ENCODE data around the gene KCTD8. TPM values are rescaled to one million over a fixed set of nuclear protein-coding genes. Genes with fewer than 3 reads are reported as not detected.

The KCTD8 gene
- total RNA-seq, 1 experiment from 2014 or later: not detected

DNA sequence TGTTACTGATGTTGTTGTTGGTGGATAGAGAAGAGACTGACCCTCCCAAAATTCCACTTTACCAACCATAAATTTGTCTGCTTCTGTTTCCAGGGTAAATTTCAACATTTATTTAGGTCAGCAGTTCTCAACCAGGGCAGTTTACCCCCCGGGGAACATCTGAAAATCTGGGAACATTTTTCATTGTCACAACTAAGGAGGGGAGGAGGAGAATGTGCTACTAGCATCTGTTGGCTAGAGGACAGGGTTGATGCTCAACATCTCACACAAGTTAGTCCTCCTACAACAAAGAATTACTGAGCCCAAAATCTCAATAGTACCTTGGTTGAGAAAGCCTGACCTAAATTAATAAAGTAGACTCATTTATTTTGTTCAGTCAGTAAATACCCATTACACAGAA is 25.7 kb downstream of the KCTD8 start:
- Mint-ChIP-seq H3K27me3 (ENCODE audit: unreplicated experiment) (no peaks in the 10 kb centered on the region), H3K36me3 (ENCODE audit: insufficient read depth, unreplicated experiment) (no peaks in the 10 kb centered on the region), H3K4me1 (ENCODE audit: low read depth, unreplicated experiment) (no peaks in the 10 kb centered on the region), H3K9me3 (ENCODE audit: low read depth, unreplicated experiment) (peaks cover 4% of the 10 kb centered on the region), H3K27ac (ENCODE audit: unreplicated experiment) (no peak overlapping the region), H3K4me3 (ENCODE audit: low read depth, unreplicated experiment) (no peak overlapping the region)
- no peak for TF ChIP-seq CTCF (IDR thresholded peaks at IDR 0.05; ENCODE audit: unreplicated experiment)
- CTCF ChIA-PET: no interaction called here
- no TSS peak for BruUV-seq (replicated peaks)
- no peak for DNase-seq
- intact Hi-C loops (cut with micrococcal nuclease; ENCODE audit: unreplicated experiment): no loop called here

DNA sequence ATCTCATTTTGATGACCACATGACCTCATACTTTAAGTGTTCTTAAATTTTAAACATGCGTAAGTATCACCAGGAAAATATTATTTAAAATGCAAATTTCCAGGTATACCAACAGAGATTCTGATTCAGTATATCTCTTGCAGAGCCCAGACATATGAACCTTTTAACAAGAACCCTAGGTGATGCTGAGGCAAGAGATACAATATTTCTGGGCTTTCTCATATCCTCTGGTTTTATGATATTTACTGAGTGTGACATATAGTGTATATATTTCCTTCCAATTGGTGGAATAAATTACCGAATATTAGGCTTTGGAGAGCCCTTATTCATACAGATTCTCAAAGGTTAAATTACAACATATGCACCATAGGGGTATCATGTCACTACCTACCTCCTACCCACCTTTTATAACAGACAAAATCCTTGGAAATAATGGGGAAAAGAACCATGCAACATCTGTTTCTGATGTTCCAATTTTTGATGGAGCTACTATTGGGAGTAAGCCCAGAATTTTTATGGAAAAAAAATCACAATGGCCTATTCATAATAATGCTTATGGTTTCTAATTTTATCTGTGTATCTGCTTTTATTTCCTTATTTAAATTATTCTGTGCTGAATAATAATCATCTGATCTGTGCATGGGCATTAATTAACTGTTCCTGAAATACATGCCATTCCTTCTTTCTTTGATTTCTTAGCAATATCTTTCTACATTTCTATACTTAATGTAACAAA is 27.1 kb downstream of the KCTD8 start:
- Mint-ChIP-seq H3K9me3 (ENCODE audit: low read depth, unreplicated experiment) (peaks cover 5% of the 10 kb centered on the region), H3K4me3 (ENCODE audit: low read depth, unreplicated experiment) (no peak overlapping the region), H3K27ac (ENCODE audit: unreplicated experiment) (no peak overlapping the region), H3K4me1 (ENCODE audit: low read depth, unreplicated experiment) (no peaks in the 10 kb centered on the region), H3K27me3 (ENCODE audit: unreplicated experiment) (no peaks in the 10 kb centered on the region), H3K36me3 (ENCODE audit: insufficient read depth, unreplicated experiment) (no peaks in the 10 kb centered on the region)
- no peak for DNase-seq
- no peak for TF ChIP-seq CTCF (IDR thresholded peaks at IDR 0.05; ENCODE audit: unreplicated experiment)
- CTCF ChIA-PET: no interaction called here
- intact Hi-C loops (cut with micrococcal nuclease; ENCODE audit: unreplicated experiment): no loop called here
- BruUV-seq (replicated peaks): no TSS peak

- Mint-ChIP-seq H3K4me3 (ENCODE audit: low read depth, unreplicated experiment) (no peak overlapping the region), H3K27me3 (ENCODE audit: unreplicated experiment) (no peaks in the 10 kb centered on the region), H3K27ac (ENCODE audit: unreplicated experiment) (no peak overlapping the region), H3K9me3 (ENCODE audit: low read depth, unreplicated experiment) (peaks cover 4% of the 10 kb centered on the region), H3K36me3 (ENCODE audit: insufficient read depth, unreplicated experiment) (no peaks in the 10 kb centered on the region), H3K4me1 (ENCODE audit: low read depth, unreplicated experiment) (no peaks in the 10 kb centered on the region)
- no TSS peak for BruUV-seq (replicated peaks)
- CTCF ChIA-PET: no interaction called here
- DNase-seq: no peak
- no peak for TF ChIP-seq CTCF (IDR thresholded peaks at IDR 0.05; ENCODE audit: unreplicated experiment)
- intact Hi-C loops (cut with micrococcal nuclease; ENCODE audit: unreplicated experiment): no loop called here
Observed at GRCh38 chr4:44415251-44415650, 33.4 kb downstream of the KCTD8 start.

DNA sequence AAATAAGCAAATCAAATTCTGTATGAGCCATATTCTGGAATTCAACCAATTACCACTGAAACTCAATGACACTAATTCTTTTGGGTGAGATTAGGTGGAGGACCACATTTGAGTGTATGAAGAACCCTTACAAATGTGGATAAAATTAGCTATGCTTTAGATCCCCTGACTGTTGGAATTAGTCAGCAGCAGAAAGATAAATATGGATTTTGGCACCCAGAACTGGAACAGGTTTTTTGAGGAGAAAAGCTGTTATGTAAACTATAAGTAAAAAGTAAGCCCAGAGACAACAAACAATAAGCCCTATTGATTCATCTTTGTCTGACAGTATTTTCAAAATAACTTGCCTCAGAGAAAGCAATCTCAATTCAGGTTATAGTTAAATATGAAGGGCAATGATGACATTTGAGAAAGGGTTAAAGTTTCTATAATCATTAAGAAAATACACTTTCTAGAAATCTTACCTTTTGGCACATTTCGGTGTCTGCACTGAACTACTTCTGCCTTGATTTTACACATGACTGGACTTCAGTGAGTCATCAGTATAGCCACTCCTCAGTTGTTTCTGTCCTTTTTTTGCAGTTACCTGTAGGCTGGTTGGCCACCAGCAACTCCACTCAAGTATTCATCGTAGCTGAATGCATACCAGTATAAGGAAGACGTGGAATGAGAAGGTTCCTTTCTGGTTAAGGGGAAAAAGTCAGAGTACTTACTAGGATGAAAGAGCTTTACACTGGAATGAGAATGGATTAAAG is 80.0 kb downstream of the KCTD8 start:
- intact Hi-C loops (cut with micrococcal nuclease; ENCODE audit: unreplicated experiment): no loop called here
- peaks cover 8% of the 10 kb centered on the region for H3K9me3 Mint-ChIP-seq (ENCODE audit: low read depth, unreplicated experiment)
- no peaks in the 10 kb centered on the region for H3K36me3 Mint-ChIP-seq (ENCODE audit: insufficient read depth, unreplicated experiment)
- H3K27me3 Mint-ChIP-seq (ENCODE audit: unreplicated experiment): no peaks in the 10 kb centered on the region
- no peak overlapping the region for H3K27ac Mint-ChIP-seq (ENCODE audit: unreplicated experiment)
- CTCF ChIA-PET: no interaction called here
- TF ChIP-seq CTCF (IDR thresholded peaks at IDR 0.05; ENCODE audit: unreplicated experiment): no peak
- no peak overlapping the region for H3K4me3 Mint-ChIP-seq (ENCODE audit: low read depth, unreplicated experiment)
- H3K4me1 Mint-ChIP-seq (ENCODE audit: low read depth, unreplicated experiment): no peaks in the 10 kb centered on the region
- no peak for DNase-seq
- BruUV-seq (replicated peaks): no TSS peak

Data from Calu3 (cell line).